ENCODE data around the gene TBC1D3B.

The TBC1D3B gene

DNA sequence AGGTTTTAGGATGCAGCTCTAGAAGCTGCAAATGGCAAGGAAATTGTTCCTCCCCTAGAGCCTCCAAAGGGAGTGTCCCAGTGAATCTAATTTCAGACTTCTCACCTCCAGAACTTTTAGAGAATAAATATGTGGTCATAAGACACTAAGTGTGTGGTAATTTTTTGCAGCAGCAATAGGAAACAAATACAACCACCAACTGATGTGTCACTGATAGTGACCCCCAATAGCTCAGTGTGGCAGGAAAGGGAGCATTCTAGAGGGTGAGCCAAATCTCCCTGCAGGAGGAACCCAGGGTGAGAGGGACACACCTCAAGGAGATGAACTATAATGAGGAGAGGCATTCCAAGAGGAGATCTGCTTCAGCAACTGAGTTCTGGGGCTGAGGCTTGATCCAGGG lies 38.5 kb upstream of the TBC1D3B start:
- Histone ChIP-seq H3K9me2 (replicated peaks; ENCODE audit: insufficient read depth, low read length) (no peaks in the 10 kb centered on the region), H3K4me3 (ENCODE audit: low read length) (no peak overlapping the region), H3K4me1 (ENCODE audit: low read length) (peaks cover 36% of the 10 kb centered on the region), H3F3A (ENCODE audit: insufficient read depth, low read length) (peaks cover 18% of the 10 kb centered on the region), H3K36me3 (replicated peaks; ENCODE audit: insufficient read depth, low read length) (no peaks in the 10 kb centered on the region), H3K9ac (ENCODE audit: low read length) (no peak overlapping the region), H3K79me2 (ENCODE audit: low read length) (peaks cover 10% of the 10 kb centered on the region), H2AFZ (ENCODE audit: low read length) (no peak overlapping the region), H3K4me2 (ENCODE audit: low read depth, low read length) (no peak overlapping the region), H4K20me1 (ENCODE audit: insufficient read depth, low read length) (no peaks in the 10 kb centered on the region), H3K27ac (ENCODE audit: low read length) (no peak overlapping the region), H3K9me3 (replicated peaks; ENCODE audit: insufficient read depth, low read length) (no peaks in the 10 kb centered on the region), H3K27me3 (replicated peaks; ENCODE audit: insufficient read depth, low read length) (no peaks in the 10 kb centered on the region)
- DNase-seq: peak; percentile 5
- TF ChIP-seq EZH2 (optimal IDR thresholded peaks at IDR 0.05; ENCODE audit: low read depth, low read length): no peak
- no peak for TF ChIP-seq EZH2phosphoT487 (IDR thresholded peaks at IDR 0.05; ENCODE audit: low read length)
- TF ChIP-seq, protein P1, sequence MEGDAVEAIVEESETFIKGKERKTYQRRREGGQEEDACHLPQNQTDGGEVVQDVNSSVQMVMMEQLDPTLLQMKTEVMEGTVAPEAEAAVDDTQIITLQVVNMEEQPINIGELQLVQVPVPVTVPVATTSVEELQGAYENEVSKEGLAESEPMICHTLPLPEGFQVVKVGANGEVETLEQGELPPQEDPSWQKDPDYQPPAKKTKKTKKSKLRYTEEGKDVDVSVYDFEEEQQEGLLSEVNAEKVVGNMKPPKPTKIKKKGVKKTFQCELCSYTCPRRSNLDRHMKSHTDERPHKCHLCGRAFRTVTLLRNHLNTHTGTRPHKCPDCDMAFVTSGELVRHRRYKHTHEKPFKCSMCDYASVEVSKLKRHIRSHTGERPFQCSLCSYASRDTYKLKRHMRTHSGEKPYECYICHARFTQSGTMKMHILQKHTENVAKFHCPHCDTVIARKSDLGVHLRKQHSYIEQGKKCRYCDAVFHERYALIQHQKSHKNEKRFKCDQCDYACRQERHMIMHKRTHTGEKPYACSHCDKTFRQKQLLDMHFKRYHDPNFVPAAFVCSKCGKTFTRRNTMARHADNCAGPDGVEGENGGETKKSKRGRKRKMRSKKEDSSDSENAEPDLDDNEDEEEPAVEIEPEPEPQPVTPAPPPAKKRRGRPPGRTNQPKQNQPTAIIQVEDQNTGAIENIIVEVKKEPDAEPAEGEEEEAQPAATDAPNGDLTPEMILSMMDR (IDR thresholded peaks at IDR 0.05; ENCODE audit: low read length): no peak

GRCh38 chr17:36213695-36214094 lies 37.3 kb upstream of the TBC1D3B start:
- TF ChIP-seq EZH2phosphoT487 (IDR thresholded peaks at IDR 0.05; ENCODE audit: low read length): no peak
- TF ChIP-seq, protein P1 (IDR thresholded peaks at IDR 0.05; ENCODE audit: low read length): no peak
- no peak for TF ChIP-seq EZH2 (optimal IDR thresholded peaks at IDR 0.05; ENCODE audit: low read depth, low read length)

GRCh38 chr17:36212966-36213365 lies 36.5 kb upstream of the TBC1D3B start:
- Histone ChIP-seq H3K9ac (ENCODE audit: low read length) (no peak overlapping the region), H3K9me3 (replicated peaks; ENCODE audit: insufficient read depth, low read length) (no peaks in the 10 kb centered on the region), H3K4me1 (ENCODE audit: low read length) (peaks cover 43% of the 10 kb centered on the region), H3F3A (ENCODE audit: insufficient read depth, low read length) (peaks cover 24% of the 10 kb centered on the region), H3K27ac (ENCODE audit: low read length) (no peak overlapping the region), H3K79me2 (ENCODE audit: low read length) (peaks cover 10% of the 10 kb centered on the region), H3K27me3 (replicated peaks; ENCODE audit: insufficient read depth, low read length) (no peaks in the 10 kb centered on the region), H3K4me3 (ENCODE audit: low read length) (no peak overlapping the region), H3K9me2 (replicated peaks; ENCODE audit: insufficient read depth, low read length) (no peaks in the 10 kb centered on the region), H4K20me1 (ENCODE audit: insufficient read depth, low read length) (no peaks in the 10 kb centered on the region), H2AFZ (ENCODE audit: low read length) (no peak overlapping the region), H3K4me2 (ENCODE audit: low read depth, low read length) (no peak overlapping the region), H3K36me3 (replicated peaks; ENCODE audit: insufficient read depth, low read length) (no peaks in the 10 kb centered on the region)
- DNase-seq: peak; percentile 5
- no peak for TF ChIP-seq EZH2 (optimal IDR thresholded peaks at IDR 0.05; ENCODE audit: low read depth, low read length)
- TF ChIP-seq EZH2phosphoT487 (IDR thresholded peaks at IDR 0.05; ENCODE audit: low read length): no peak
- TF ChIP-seq, protein P1 (IDR thresholded peaks at IDR 0.05; ENCODE audit: low read length): no peak

More at GRCh38 chr17:36213695-36214094, 37.3 kb upstream of the TBC1D3B start:
- peak; percentile 5 for DNase-seq
- no peak overlapping the region for H3K4me2 ChIP-seq (ENCODE audit: low read depth, low read length)
- no peaks in the 10 kb centered on the region for H3K9me3 ChIP-seq (replicated peaks; ENCODE audit: insufficient read depth, low read length)
- no peaks in the 10 kb centered on the region for H3K36me3 ChIP-seq (replicated peaks; ENCODE audit: insufficient read depth, low read length)
- no peak overlapping the region for H2AFZ ChIP-seq (ENCODE audit: low read length)
- peaks cover 43% of the 10 kb centered on the region for H3K4me1 ChIP-seq (ENCODE audit: low read length)
- H3K27ac ChIP-seq (ENCODE audit: low read length): no peak overlapping the region
- H3K79me2 ChIP-seq (ENCODE audit: low read length): peaks cover 10% of the 10 kb centered on the region
- H4K20me1 ChIP-seq (ENCODE audit: insufficient read depth, low read length): no peaks in the 10 kb centered on the region
- no peaks in the 10 kb centered on the region for H3K9me2 ChIP-seq (replicated peaks; ENCODE audit: insufficient read depth, low read length)
- H3K9ac ChIP-seq (ENCODE audit: low read length): no peak overlapping the region
- H3K4me3 ChIP-seq (ENCODE audit: low read length): no peak overlapping the region
- H3F3A ChIP-seq (ENCODE audit: insufficient read depth, low read length): peaks cover 24% of the 10 kb centered on the region
- H3K27me3 ChIP-seq (replicated peaks; ENCODE audit: insufficient read depth, low read length): no peaks in the 10 kb centered on the region
